LNCaP clone FGC (cell line): ENCODE measurements around the gene KRTAP27-1.

Source experiments
- DNase-seq: peaks from one replicate; pipeline ENCODE4 v3.0.0-alpha.2; 2011; ENCODE audit warnings: low read depth
- H3K4me3 ChIP-seq: 2 replicates; pipeline ENCODE4 v1.5.1; 2011; ENCODE audit warnings: mild to moderate bottlenecking, low read depth, low read length, control low read depth
- TF ChIP-seq, protein P1 (sequence below): IDR thresholded peaks from 2 replicates; pipeline ENCODE4 v1.5.1; 2012; ENCODE audit warnings: mild to moderate bottlenecking; ENCODE audit not compliant: control insufficient read depth, insufficient read depth; ENCODE audit errors: extremely low read depth

The KRTAP27-1 gene, protein sequence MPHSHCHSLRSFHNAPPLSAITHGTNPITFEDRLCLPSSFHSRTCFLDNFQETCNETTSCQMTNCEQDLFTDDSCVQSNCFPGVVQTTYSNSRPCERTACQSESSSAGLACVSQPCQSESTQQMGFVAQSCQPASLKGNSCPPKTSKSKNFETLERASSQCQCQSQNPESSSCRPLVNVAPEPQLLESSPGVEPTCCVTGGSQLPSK

GRCh38 chr21:30337276-30337744 is at the start of gene KRTAP27-1:
TSS of gene KRTAP27-1 (minus strand) at chr21:30337694. CDS start at chr21:30337668, 26 bp downstream.
- TF ChIP-seq, protein P1, sequence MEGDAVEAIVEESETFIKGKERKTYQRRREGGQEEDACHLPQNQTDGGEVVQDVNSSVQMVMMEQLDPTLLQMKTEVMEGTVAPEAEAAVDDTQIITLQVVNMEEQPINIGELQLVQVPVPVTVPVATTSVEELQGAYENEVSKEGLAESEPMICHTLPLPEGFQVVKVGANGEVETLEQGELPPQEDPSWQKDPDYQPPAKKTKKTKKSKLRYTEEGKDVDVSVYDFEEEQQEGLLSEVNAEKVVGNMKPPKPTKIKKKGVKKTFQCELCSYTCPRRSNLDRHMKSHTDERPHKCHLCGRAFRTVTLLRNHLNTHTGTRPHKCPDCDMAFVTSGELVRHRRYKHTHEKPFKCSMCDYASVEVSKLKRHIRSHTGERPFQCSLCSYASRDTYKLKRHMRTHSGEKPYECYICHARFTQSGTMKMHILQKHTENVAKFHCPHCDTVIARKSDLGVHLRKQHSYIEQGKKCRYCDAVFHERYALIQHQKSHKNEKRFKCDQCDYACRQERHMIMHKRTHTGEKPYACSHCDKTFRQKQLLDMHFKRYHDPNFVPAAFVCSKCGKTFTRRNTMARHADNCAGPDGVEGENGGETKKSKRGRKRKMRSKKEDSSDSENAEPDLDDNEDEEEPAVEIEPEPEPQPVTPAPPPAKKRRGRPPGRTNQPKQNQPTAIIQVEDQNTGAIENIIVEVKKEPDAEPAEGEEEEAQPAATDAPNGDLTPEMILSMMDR = no peak
- no peak for DNase-seq
- no peak within 1 kb of the TSS for H3K4me3 ChIP-seq

DNA sequence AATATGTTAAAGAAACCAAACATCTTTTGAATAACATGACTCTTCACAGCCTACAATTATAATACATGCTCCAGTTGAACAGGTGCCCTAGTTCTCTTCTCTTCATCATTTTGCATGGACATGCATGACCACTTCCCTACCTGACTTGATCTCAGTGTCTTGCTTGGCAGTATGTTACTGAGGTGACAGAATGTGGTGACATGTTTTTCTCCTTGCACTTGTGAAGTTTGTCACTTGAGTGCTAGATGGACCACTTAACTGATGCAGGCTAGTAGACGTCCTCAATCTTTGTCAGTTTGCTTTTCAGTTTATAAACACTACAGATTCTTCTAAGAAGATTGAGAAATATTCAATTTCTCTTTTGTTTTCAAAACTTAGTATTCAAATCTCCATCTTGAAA is 44.7 kb upstream of the KRTAP27-1 start:
- no peak overlapping the region for H3K4me3 ChIP-seq
- TF ChIP-seq, protein P1 = no peak
- no peak for DNase-seq

DNA sequence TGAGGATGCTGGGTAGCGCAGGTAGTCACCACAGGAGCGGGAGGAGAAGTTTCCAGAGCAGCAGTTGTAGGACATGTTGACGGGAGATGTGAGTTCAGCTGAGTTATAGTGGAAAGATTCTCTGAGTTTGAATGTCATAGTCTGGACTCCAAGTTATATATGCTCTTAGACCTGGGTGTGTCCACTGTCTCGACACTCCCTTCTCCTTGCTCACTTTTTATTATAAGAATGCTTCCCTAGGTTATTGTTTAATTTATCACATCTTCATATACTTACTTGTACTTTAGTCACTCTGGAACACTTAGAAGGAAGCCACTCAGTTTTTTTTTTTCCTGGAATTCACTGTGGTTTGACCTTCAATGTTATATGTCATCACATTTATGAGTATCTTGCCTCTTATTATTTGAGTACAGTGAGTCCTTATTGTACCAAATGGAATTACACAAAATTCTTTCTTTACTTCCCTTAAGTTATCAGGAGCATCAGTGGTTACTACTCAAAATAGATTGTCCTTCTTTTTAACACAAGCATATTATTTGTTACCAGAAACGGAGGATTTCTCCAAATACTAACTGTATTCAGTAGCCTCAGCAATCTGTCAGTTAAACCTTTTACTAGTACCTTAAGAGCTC is 34.8 kb upstream of the KRTAP27-1 start, which contains the start of gene KRTAP13-2:
Gene KRTAP13-2 (minus strand): TSS at position 133 of the 632 bp plus-strand sequence. CDS start 58 bp downstream, at position 75.
- TF ChIP-seq, protein P1 = no peak
- H3K4me3 ChIP-seq = no peak within 1 kb of the TSS
- no peak for DNase-seq

DNA sequence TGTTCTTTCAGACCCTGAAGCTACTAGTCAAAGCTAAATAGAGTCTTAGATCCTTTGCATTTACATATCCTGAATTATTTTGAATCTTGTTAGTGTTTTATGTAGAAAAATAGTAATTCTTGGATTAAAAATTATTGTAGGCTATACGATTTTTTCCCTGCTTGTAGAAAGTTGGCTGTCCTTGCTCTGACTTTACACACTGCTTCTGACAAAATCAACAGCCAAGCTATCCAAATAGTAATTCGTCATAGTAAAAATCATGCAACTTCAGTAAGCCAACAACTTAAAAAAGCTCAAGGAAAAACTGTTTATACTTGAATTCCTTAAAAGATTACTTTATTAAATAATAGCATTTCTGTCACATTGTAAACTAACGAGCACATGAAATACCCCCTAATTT is 18.4 kb upstream of the KRTAP27-1 start:
- no peak for DNase-seq
- TF ChIP-seq, protein P1 = no peak
- no peak overlapping the region for H3K4me3 ChIP-seq

GRCh38 chr21:30354308-30355005 is 17.0 kb upstream of the KRTAP27-1 start:
- TF ChIP-seq, protein P1 = no peak
- DNase-seq = no peak
- no peak overlapping the region for H3K4me3 ChIP-seq

GRCh38 chr21:30351534-30351933 is 14.0 kb upstream of the KRTAP27-1 start:
- DNase-seq = no peak
- no peak overlapping the region for H3K4me3 ChIP-seq
- TF ChIP-seq, protein P1 = no peak
